ENCODE data around the gene BSG. TPM values are rescaled to one million over a fixed set of nuclear protein-coding genes. Genes with fewer than 3 reads are reported as not detected.
A peak's percentile ranks its signal among the peaks of the same experiment; 100 is the strongest.

BSG gene
- total and polyA plus RNA-seq, 2 experiments from 2014 or later: 957 to 973 TPM

GRCh38 chr19:525029-525428, 47.4 kb upstream of the BSG start:
- peaks cover 15% of the 10 kb centered on the region; the same call in 2 of the 3 replicates for H3K36me3 Mint-ChIP-seq (ENCODE audit: low read depth)
- peaks cover 21% of the 10 kb centered on the region for H3K27me3 Mint-ChIP-seq (ENCODE audit: insufficient read depth, low read depth, poor library complexity)
- no peak overlapping the region for H3K27ac Mint-ChIP-seq
- H3K27ac ChIP-seq (ENCODE audit: low read depth): no peak overlapping the region
- peaks cover 24% of the 10 kb centered on the region for H3K9me3 Mint-ChIP-seq
- no peaks in the 10 kb centered on the region for H3K9me2 ChIP-seq (ENCODE audit: insufficient read depth)
- H3K79me2 ChIP-seq (replicated peaks; ENCODE audit: insufficient read depth): no peaks in the 10 kb centered on the region
- H3K4me1 ChIP-seq (ENCODE audit: insufficient read depth): no peaks in the 10 kb centered on the region
- 0 out of 2 replicates have a peak overlapping the region, but pooled peaks have one; percentile 7 for H3K4me3 ChIP-seq
- H3K27me3 ChIP-seq (ENCODE audit: insufficient read depth): peaks cover 12% of the 10 kb centered on the region
- H3K4me2 ChIP-seq: no peak overlapping the region
- H4K20me1 ChIP-seq (replicated peaks; ENCODE audit: insufficient read depth): no peaks in the 10 kb centered on the region
- no peak overlapping the region for H3K4me3 Mint-ChIP-seq
- DNase-seq (ENCODE audit: low spot score) (no peak), ATAC-seq (peak; percentile 26)
- no peaks in the 10 kb centered on the region for H3K36me3 ChIP-seq (ENCODE audit: insufficient read depth)
- no peak overlapping the region for H2AFZ ChIP-seq
- peaks cover 7% of the 10 kb centered on the region for H3K4me1 Mint-ChIP-seq
- H3F3A ChIP-seq (replicated peaks; ENCODE audit: low read depth): peaks cover 3% of the 10 kb centered on the region; the same call in 1 of the 2 replicates
- TF ChIP-seq EZH2phosphoT487 (IDR thresholded peaks at IDR 0.05; ENCODE audit: unreplicated experiment) (no peak), CTCF (conservative IDR thresholded peaks at IDR 0.05; ENCODE audit: low read depth in 2 of 2) (no peak), JUNB (IDR thresholded peaks at IDR 0.05; ENCODE audit: unreplicated experiment) (no peak)

- peaks cover 8% of the 10 kb centered on the region for H3F3A ChIP-seq (replicated peaks; ENCODE audit: low read depth)
- ATAC-seq: no peak
- no peaks in the 10 kb centered on the region for H3K9me2 ChIP-seq (ENCODE audit: insufficient read depth)
- peaks cover 3% of the 10 kb centered on the region; the same call in 1 of the 2 replicates for H3K27me3 ChIP-seq (ENCODE audit: insufficient read depth)
- TF ChIP-seq EZH2phosphoT487 (IDR thresholded peaks at IDR 0.05; ENCODE audit: unreplicated experiment) (no peak), POLR2AphosphoS5 (IDR thresholded peaks at IDR 0.05; ENCODE audit: low read depth) (no peak), EZH2 (IDR thresholded peaks at IDR 0.05; ENCODE audit: low read depth, unreplicated experiment) (no peak), REST (IDR thresholded peaks at IDR 0.05; ENCODE audit: unreplicated experiment) (no peak), CTCF (conservative IDR thresholded peaks at IDR 0.05; ENCODE audit: low read depth in 2 of 2) (no peak), CREB1 (CRISPR knock-in tag; IDR thresholded peaks at IDR 0.05; ENCODE audit: low read depth) (no peak), NANOG (IDR thresholded peaks at IDR 0.05; ENCODE audit: borderline replicate concordance) (no peak)
- no peaks in the 10 kb centered on the region for H4K20me1 ChIP-seq (replicated peaks; ENCODE audit: insufficient read depth)
- H3K4me2 ChIP-seq: peak overlapping the region; percentile 60
- no peaks in the 10 kb centered on the region for H3K4me1 ChIP-seq (ENCODE audit: insufficient read depth)
- H3K4me3 ChIP-seq: no peak overlapping the region
- H2AFZ ChIP-seq: no peak overlapping the region
- H3K27me3 Mint-ChIP-seq (ENCODE audit: insufficient read depth, low read depth, poor library complexity): peaks cover 22% of the 10 kb centered on the region
- DNase-seq (ENCODE audit: low spot score): no peak
- H3K36me3 Mint-ChIP-seq (ENCODE audit: low read depth): peaks cover 10% of the 10 kb centered on the region; the same call in 2 of the 3 replicates
- no peaks in the 10 kb centered on the region for H3K79me2 ChIP-seq (replicated peaks; ENCODE audit: insufficient read depth)
- peaks cover 22% of the 10 kb centered on the region for H3K9me3 Mint-ChIP-seq
- H3K4me1 Mint-ChIP-seq: peaks cover 9% of the 10 kb centered on the region
- H3K27ac ChIP-seq (ENCODE audit: low read depth): no peak overlapping the region
- H3K4me3 Mint-ChIP-seq: no peak overlapping the region
- no peak overlapping the region for H3K27ac Mint-ChIP-seq
- H3K36me3 ChIP-seq (ENCODE audit: insufficient read depth): no peaks in the 10 kb centered on the region
These were observed 46.5 kb upstream of the BSG start for GRCh38 chr19:525857-526419.
